HCT116 (cell line): ENCODE measurements around the gene KIF25. TPM values are rescaled to one million over a fixed set of nuclear protein-coding genes. Genes with fewer than 3 reads are reported as not detected.

ENCODE experiments used
- ATAC-seq: fragments of 200-7000 bp; cut with Tn5 transposase; 2 replicates; pipeline ENCODE4 v1.9.1; 2020; ENCODE audit warnings: mild to moderate bottlenecking, moderate library complexity
- BruUV-seq: library from RNA; stranded (reverse); fragments of 400-500 nt; replicated peaks from 2 replicates; lab custom pipeline; 2021; lab: Mats Ljungman, UMichigan
- CTCF ChIA-PET: fragments of 300-600 bp; sonication (Branson Sonifier 250); formaldehyde crosslinking; loops from one replicate; lab custom pipeline; 2021; ENCODE audit warnings: antibody characterized with exemption; lab: Charles Lee
- POLR2A ChIA-PET: fragments of 300-600, 350-600 bp; sonication (Branson Sonifier 250); formaldehyde crosslinking; loops from one replicate; lab custom pipeline; 2021; ENCODE audit warnings: antibody characterized with exemption; lab: Charles Lee
- RAD21 ChIA-PET, 2 experiments: fragments of 300-600 bp; sonication (Branson Sonifier 250); formaldehyde crosslinking; loops; one replicate each; lab custom pipeline; 2023; ENCODE audit warnings: low total read pairs in 2 of 2; ENCODE audit not compliant: uncharacterized antibody in 2 of 2, unreplicated experiment in 2 of 2, low non-redundant PET in 1 of 2; lab: Charles Lee
- DNase-seq: peaks from one replicate; pipeline ENCODE4 v3.0.0-alpha.2; 2010; ENCODE audit warnings: low read depth, low spot score
- H2AFZ ChIP-seq: fragments of 200-600 bp; shearing (Covaris generic), sonication (generic); 2 replicates; pipeline ENCODE4 v1.6.1; 2017; ENCODE audit warnings: low read depth, mixed run types, mixed read lengths, antibody characterized with exemption, low read length; ENCODE audit not compliant: poor library complexity, severe bottlenecking
- H3K27ac ChIP-seq: 2 replicates; pipeline ENCODE4 v1.5.1; 2012; ENCODE audit warnings: low read depth, low read length
- H3K27me3 ChIP-seq: fragments of 200-600 bp; sonication (generic); 2 replicates; pipeline ENCODE4 v1.6.1; 2016; ENCODE audit warnings: mixed run types, low read length, mixed read lengths; ENCODE audit not compliant: insufficient read depth
- H3K36me3 ChIP-seq, 2 experiments: fragments of 200-500 bp in 1 of 2; fragments of 200-600 bp in 1 of 2; sonication (Bioruptor generic) in 1 of 2; sonication (generic) in 1 of 2; 2 replicates each; pipeline versions ENCODE4 v1.5.1 to v1.6.1; 2014 to 2016; ENCODE audit warnings: low read length in 2 of 2, inconsistent platforms in 1 of 2, mixed read lengths in 1 of 2, mixed run types in 1 of 2; ENCODE audit not compliant: insufficient read depth in 2 of 2, control insufficient read depth in 1 of 2
- H3K4me1 ChIP-seq, 2 experiments: fragments of 200-600 bp in 1 of 2; sonication (generic) in 1 of 2; 2 replicates each; pipeline versions ENCODE4 v1.5.1 to v1.6.1; 2012 to 2017; ENCODE audit warnings: low read length in 2 of 2, inconsistent platforms in 1 of 2, mild to moderate bottlenecking in 1 of 2, mixed read lengths in 1 of 2, mixed run types in 1 of 2, moderate library complexity in 1 of 2; ENCODE audit not compliant: insufficient read depth in 2 of 2, control insufficient read depth in 1 of 2
- H3K4me2 ChIP-seq: fragments of 200-600 bp; sonication (generic); 2 replicates; pipeline ENCODE4 v1.6.1; 2017; ENCODE audit warnings: mixed run types, low read length, mixed read lengths
- H3K4me3 ChIP-seq, 2 experiments: fragments of 200-600 bp in 1 of 2; sonication (generic) in 1 of 2; replicated peaks in 1 of 2; 2 replicates each; pipeline ENCODE4 v1.5.1; 2011 to 2016; ENCODE audit warnings: low read length in 2 of 2, control low read depth in 1 of 2, low read depth in 1 of 2, mild to moderate bottlenecking in 1 of 2, mixed read lengths in 1 of 2, mixed run types in 1 of 2
- H3K79me2 ChIP-seq: fragments of 200-600 bp; sonication (generic); 2 replicates; pipeline ENCODE4 v1.6.1; 2017; ENCODE audit warnings: mild to moderate bottlenecking, mixed run types, low read length, moderate library complexity, mixed read lengths; ENCODE audit not compliant: insufficient read depth
- H3K9ac ChIP-seq: fragments of 200-600 bp; sonication (generic); 2 replicates; pipeline ENCODE4 v1.6.1; 2016; ENCODE audit warnings: low read length, mixed read lengths
- H3K9me2 ChIP-seq: fragments of 200-600 bp; sonication (generic), shearing (Covaris generic); 2 replicates; pipeline ENCODE4 v1.6.1; 2017; ENCODE audit warnings: mixed run types, mild to moderate bottlenecking, moderate library complexity; ENCODE audit not compliant: insufficient read depth
- H3K9me3 ChIP-seq, 2 experiments: fragments of 200-500 bp in 1 of 2; fragments of 200-600 bp in 1 of 2; sonication (Bioruptor generic) in 1 of 2; sonication (generic) in 1 of 2; 2 replicates each; pipeline ENCODE4 v1.6.1; 2014 to 2017; ENCODE audit warnings: low read length in 2 of 2, mixed read lengths in 2 of 2, inconsistent platforms in 1 of 2, low read depth in 1 of 2, mild to moderate bottlenecking in 1 of 2, mixed run types in 1 of 2, moderate library complexity in 1 of 2; ENCODE audit not compliant: control insufficient read depth in 1 of 2, insufficient read depth in 1 of 2
- H4K20me1 ChIP-seq: fragments of 200-600 bp; sonication (generic), shearing (Covaris generic); 2 replicates; pipeline ENCODE4 v1.6.1; 2017; ENCODE audit warnings: mixed run types, mild to moderate bottlenecking, moderate library complexity; ENCODE audit not compliant: insufficient read depth
- CBX3 ChIP-seq: IDR thresholded peaks from 2 replicates; pipeline ENCODE4 v1.6.1; 2012; ENCODE audit warnings: low read depth
- EGR1 ChIP-seq: IDR thresholded peaks from 2 replicates; pipeline ENCODE4 v1.6.1; 2012; ENCODE audit warnings: low read depth
- ELF1 ChIP-seq: IDR thresholded peaks from 2 replicates; pipeline ENCODE4 v1.6.1; 2012; ENCODE audit warnings: low read depth, borderline replicate concordance
- EZH2 ChIP-seq: fragments of 200-600 bp; sonication (generic); IDR thresholded peaks from 2 replicates; pipeline ENCODE4 v1.6.1; 2017; ENCODE audit warnings: antibody characterized with exemption, mixed run types
- EZH2phosphoT487 ChIP-seq: fragments of 200-600 bp; IDR thresholded peaks from 2 replicates; pipeline ENCODE4 v1.6.1; 2018; ENCODE audit warnings: antibody characterized with exemption, borderline replicate concordance
- FOSL1 ChIP-seq: IDR thresholded peaks from 2 replicates; pipeline ENCODE4 v1.6.1; 2012; ENCODE audit warnings: low read depth
- JUND ChIP-seq: IDR thresholded peaks from 2 replicates; pipeline ENCODE4 v1.6.1; 2012
- POLR2AphosphoS5 ChIP-seq: IDR thresholded peaks from 2 replicates; pipeline ENCODE4 v1.6.1; 2011; ENCODE audit warnings: mild to moderate bottlenecking, low read depth, low read length, moderate library complexity
- RAD21 ChIP-seq: IDR thresholded peaks from 2 replicates; pipeline ENCODE4 v1.6.1; 2012; ENCODE audit warnings: low read depth, mild to moderate bottlenecking
- SP1 ChIP-seq: IDR thresholded peaks from 2 replicates; pipeline ENCODE4 v1.6.1; 2012; ENCODE audit warnings: low read depth
- SRF ChIP-seq: IDR thresholded peaks from 2 replicates; pipeline ENCODE4 v1.6.1; 2012; ENCODE audit warnings: low read depth
- TCF7L2 ChIP-seq: IDR thresholded peaks from 2 replicates; pipeline ENCODE4 v1.7.0; 2011; ENCODE audit warnings: borderline replicate concordance, inconsistent platforms; ENCODE audit not compliant: insufficient read depth, insufficient read length; ENCODE audit errors: extremely low read depth
- YY1 ChIP-seq: IDR thresholded peaks from 2 replicates; pipeline ENCODE4 v1.6.1; 2011; ENCODE audit warnings: low read length, low read depth, moderate library complexity, mild to moderate bottlenecking; ENCODE audit not compliant: insufficient replicate concordance; ENCODE audit errors: extremely low read depth
- ZFX ChIP-seq: fragments of 450-650 bp; IDR thresholded peaks from 2 replicates; pipeline ENCODE4 v1.6.1; 2017
- ZNF274 ChIP-seq: fragments of 200-500 bp; sonication (Bioruptor generic); IDR thresholded peaks from 2 replicates; pipeline ENCODE4 v1.6.1; 2014; ENCODE audit warnings: mild to moderate bottlenecking, low read depth, low read length, inconsistent platforms
- intact Hi-C: fragments of 100-400 bp; cut with micrococcal nuclease; formaldehyde crosslinking; loops from 2 replicates; pipeline ENCODE4 v1.10.0; 2022
- total RNA-seq: library from RNA; stranded (reverse); gene quantifications from one replicate; pipeline ENCODE4 v1.2.1, GENCODE V29; 2021; ENCODE audit not compliant: unreplicated experiment
- TF ChIP-seq, protein P1 (sequence below), 3 experiments: fragments of 200-600 bp in 1 of 3; sonication (generic) in 1 of 3; IDR thresholded peaks in 2 of 3; conservative IDR thresholded peaks in 1 of 3; 2 replicates each; pipeline ENCODE4 v1.5.1; 2012 to 2017; ENCODE audit warnings: low read depth in 2 of 3, low read length in 2 of 3, antibody characterized with exemption in 1 of 3, borderline replicate concordance in 1 of 3, control low read depth in 1 of 3, mild to moderate bottlenecking in 1 of 3, mixed read lengths in 1 of 3, mixed run types in 1 of 3, moderate library complexity in 1 of 3; ENCODE audit not compliant: insufficient read depth in 1 of 3
- TF ChIP-seq, protein P2 (sequence below): IDR thresholded peaks from 2 replicates; pipeline ENCODE4 v1.6.1; 2012
- TF ChIP-seq, protein P3 (sequence below): IDR thresholded peaks from 2 replicates; pipeline ENCODE4 v1.6.1; 2012; ENCODE audit warnings: low read depth

Gene KIF25
- total RNA-seq, 1 experiment from 2014 or later, result not detected

DNA sequence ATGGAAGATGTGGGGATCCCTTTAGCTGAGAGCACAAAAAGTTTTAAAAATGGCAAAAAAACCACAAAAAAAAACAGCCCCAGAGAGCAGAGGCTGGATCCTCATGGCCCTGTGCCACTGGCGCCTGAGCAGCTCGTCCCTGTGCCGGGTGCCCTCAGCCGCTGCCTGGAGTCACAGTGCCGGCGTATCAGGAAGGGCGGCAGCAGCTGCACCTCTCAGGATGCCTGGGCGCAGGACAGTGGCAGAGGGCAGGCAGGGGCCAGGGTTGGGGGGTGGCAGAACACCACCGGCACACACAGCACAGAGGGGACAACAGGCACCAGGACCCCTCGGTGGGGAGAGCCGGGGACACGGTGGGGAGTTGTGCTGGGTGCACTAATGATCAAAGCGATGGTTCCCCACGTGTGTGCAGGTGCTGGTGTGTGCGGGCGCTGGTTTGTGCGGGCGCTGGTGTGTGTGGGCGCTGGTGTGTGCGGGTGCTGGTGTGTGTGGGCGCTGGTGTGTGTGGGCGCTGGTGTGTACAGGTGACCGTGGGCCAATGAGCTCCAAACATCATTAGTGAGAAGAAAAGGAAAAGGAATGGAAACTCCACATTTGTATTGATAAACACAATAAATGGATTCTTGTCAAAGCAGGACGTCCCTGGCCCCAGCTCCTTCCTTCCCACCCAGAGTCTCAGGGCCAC lies 83.1 kb downstream of the KIF25 start:
- H3K4me3 ChIP-seq, result no peak overlapping the region
- DNase-seq (no peak), ATAC-seq (no peak)
- H4K20me1 ChIP-seq, result no peaks in the 10 kb centered on the region
- no peak overlapping the region for H3K27ac ChIP-seq
- no peaks in the 10 kb centered on the region for H3K9me3 ChIP-seq
- peaks cover 0 to 4% of the 10 kb centered on the region in 2 experiments; a peak in 1 of 4 replicates for H3K4me1 ChIP-seq
- intact Hi-C loops, result no loop called here
- CTCF ChIA-PET, result no interaction called here
- H3K9ac ChIP-seq, result no peak overlapping the region
- no peaks in the 10 kb centered on the region for H3K9me2 ChIP-seq
- no peak overlapping the region for H3K4me2 ChIP-seq
- H2AFZ ChIP-seq, result no peak overlapping the region
- POLR2A ChIA-PET, result no interaction called here
- no peaks in the 10 kb centered on the region for H3K79me2 ChIP-seq
- BruUV-seq, result no TSS peak
- TF ChIP-seq ELF1 (no peak), EZH2phosphoT487 (no peak), TCF7L2 (no peak), EGR1 (no peak), CBX3 (no peak), ZNF274 (no peak), ZFX (no peak), YY1 (no peak), FOSL1 (no peak), POLR2AphosphoS5 (no peak), EZH2 (no peak), SRF (no peak), SP1 (no peak), RAD21 (no peak), JUND (no peak)
- TF ChIP-seq, protein P1, sequence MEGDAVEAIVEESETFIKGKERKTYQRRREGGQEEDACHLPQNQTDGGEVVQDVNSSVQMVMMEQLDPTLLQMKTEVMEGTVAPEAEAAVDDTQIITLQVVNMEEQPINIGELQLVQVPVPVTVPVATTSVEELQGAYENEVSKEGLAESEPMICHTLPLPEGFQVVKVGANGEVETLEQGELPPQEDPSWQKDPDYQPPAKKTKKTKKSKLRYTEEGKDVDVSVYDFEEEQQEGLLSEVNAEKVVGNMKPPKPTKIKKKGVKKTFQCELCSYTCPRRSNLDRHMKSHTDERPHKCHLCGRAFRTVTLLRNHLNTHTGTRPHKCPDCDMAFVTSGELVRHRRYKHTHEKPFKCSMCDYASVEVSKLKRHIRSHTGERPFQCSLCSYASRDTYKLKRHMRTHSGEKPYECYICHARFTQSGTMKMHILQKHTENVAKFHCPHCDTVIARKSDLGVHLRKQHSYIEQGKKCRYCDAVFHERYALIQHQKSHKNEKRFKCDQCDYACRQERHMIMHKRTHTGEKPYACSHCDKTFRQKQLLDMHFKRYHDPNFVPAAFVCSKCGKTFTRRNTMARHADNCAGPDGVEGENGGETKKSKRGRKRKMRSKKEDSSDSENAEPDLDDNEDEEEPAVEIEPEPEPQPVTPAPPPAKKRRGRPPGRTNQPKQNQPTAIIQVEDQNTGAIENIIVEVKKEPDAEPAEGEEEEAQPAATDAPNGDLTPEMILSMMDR (IDR thresholded peaks at IDR 0.05 in 2 of 3, conservative IDR thresholded peaks at IDR 0.05 in 1 of 3; ENCODE audit: borderline replicate concordance in 1 of 3, insufficient read depth in 1 of 3, low read depth in 2 of 3, low read length in 2 of 3), result no peak
- TF ChIP-seq, protein P2, sequence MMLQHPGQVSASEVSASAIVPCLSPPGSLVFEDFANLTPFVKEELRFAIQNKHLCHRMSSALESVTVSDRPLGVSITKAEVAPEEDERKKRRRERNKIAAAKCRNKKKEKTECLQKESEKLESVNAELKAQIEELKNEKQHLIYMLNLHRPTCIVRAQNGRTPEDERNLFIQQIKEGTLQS, result no peak
- TF ChIP-seq, protein P3, sequence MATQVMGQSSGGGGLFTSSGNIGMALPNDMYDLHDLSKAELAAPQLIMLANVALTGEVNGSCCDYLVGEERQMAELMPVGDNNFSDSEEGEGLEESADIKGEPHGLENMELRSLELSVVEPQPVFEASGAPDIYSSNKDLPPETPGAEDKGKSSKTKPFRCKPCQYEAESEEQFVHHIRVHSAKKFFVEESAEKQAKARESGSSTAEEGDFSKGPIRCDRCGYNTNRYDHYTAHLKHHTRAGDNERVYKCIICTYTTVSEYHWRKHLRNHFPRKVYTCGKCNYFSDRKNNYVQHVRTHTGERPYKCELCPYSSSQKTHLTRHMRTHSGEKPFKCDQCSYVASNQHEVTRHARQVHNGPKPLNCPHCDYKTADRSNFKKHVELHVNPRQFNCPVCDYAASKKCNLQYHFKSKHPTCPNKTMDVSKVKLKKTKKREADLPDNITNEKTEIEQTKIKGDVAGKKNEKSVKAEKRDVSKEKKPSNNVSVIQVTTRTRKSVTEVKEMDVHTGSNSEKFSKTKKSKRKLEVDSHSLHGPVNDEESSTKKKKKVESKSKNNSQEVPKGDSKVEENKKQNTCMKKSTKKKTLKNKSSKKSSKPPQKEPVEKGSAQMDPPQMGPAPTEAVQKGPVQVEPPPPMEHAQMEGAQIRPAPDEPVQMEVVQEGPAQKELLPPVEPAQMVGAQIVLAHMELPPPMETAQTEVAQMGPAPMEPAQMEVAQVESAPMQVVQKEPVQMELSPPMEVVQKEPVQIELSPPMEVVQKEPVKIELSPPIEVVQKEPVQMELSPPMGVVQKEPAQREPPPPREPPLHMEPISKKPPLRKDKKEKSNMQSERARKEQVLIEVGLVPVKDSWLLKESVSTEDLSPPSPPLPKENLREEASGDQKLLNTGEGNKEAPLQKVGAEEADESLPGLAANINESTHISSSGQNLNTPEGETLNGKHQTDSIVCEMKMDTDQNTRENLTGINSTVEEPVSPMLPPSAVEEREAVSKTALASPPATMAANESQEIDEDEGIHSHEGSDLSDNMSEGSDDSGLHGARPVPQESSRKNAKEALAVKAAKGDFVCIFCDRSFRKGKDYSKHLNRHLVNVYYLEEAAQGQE, result no peak
- RAD21 ChIA-PET, result no interaction called here
- H3K36me3 ChIP-seq, result no peaks in the 10 kb centered on the region
- peaks cover 7% of the 10 kb centered on the region; the same call in 1 of the 2 replicates for H3K27me3 ChIP-seq
